Measurements from ENCODE around the gene ASGR2. TPM values are rescaled to one million over a fixed set of nuclear protein-coding genes. Genes with fewer than 3 reads are reported as not detected.

Gene ASGR2
- total RNA-seq, 1 experiment from 2014 or later = 0.13 TPM

- ATAC-seq (no peak), DNase-seq (ENCODE audit: low spot score) (no peak)
- H3K36me3 Mint-ChIP-seq = no peaks in the 10 kb centered on the region
- no peaks in the 10 kb centered on the region for H3K9me3 Mint-ChIP-seq
- ChIA-PET CTCF (interaction anchor here (0.6 to 1.1 kb wide), 3 partner anchors 8 to 149 kb away, joined by 3 to 4 read pairs (median 3); no protein-coding TSS in a partner anchor), POLR2A (interaction anchor here (0.7 kb wide), 1 partner anchor 46 kb away, joined by 3 read pairs; no protein-coding TSS in a partner anchor)
- H3K27ac Mint-ChIP-seq = no peak overlapping the region
- peaks cover 30% of the 10 kb centered on the region for H3K27me3 Mint-ChIP-seq (ENCODE audit: low read depth)
- no peak overlapping the region for H3K4me3 Mint-ChIP-seq
- no peaks in the 10 kb centered on the region; the same call in 1 of the 2 replicates for H3K4me1 Mint-ChIP-seq
- TF ChIP-seq ERG (CRISPR knock-in tag; IDR thresholded peaks at IDR 0.05) (no peak), ATF2 (CRISPR knock-in tag; IDR thresholded peaks at IDR 0.05; ENCODE audit: borderline replicate concordance, low read depth) (no peak), AR (CRISPR knock-in tag; IDR thresholded peaks at IDR 0.05) (no peak), MLX (CRISPR knock-in tag; IDR thresholded peaks at IDR 0.05) (no peak), IRF1 (CRISPR knock-in tag; IDR thresholded peaks at IDR 0.05) (no peak), FOXP4 (CRISPR knock-in tag; IDR thresholded peaks at IDR 0.05) (no peak), ATF6 (CRISPR knock-in tag; IDR thresholded peaks at IDR 0.05) (no peak), OVOL2 (CRISPR knock-in tag; IDR thresholded peaks at IDR 0.05; ENCODE audit: borderline replicate concordance) (no peak), HMGXB4 (CRISPR knock-in tag; IDR thresholded peaks at IDR 0.05) (no peak), ZNF396 (CRISPR knock-in tag; IDR thresholded peaks at IDR 0.05; ENCODE audit: borderline replicate concordance) (no peak), ETV6 (CRISPR knock-in tag; IDR thresholded peaks at IDR 0.05) (no peak), GRHL2 (CRISPR knock-in tag; IDR thresholded peaks at IDR 0.05; ENCODE audit: insufficient replicate concordance, severe bottlenecking) (no peak), ZNF512 (CRISPR knock-in tag; IDR thresholded peaks at IDR 0.05; ENCODE audit: borderline replicate concordance) (no peak), ZBTB21 (CRISPR knock-in tag; IDR thresholded peaks at IDR 0.05; ENCODE audit: borderline replicate concordance) (no peak), TEAD1 (CRISPR knock-in tag; IDR thresholded peaks at IDR 0.05) (no peak)
Observed at GRCh38 chr17:7060165-7060891, 54.3 kb downstream of the ASGR2 start.

Measured in WTC11 (cell line).